ENCODE data around the gene SERPINH1. TPM values are rescaled to one million over a fixed set of nuclear protein-coding genes. Genes with fewer than 3 reads are reported as not detected.

The SERPINH1 gene
- total RNA-seq, 1 donor from 2014 or later, result 1,290 TPM

DNA sequence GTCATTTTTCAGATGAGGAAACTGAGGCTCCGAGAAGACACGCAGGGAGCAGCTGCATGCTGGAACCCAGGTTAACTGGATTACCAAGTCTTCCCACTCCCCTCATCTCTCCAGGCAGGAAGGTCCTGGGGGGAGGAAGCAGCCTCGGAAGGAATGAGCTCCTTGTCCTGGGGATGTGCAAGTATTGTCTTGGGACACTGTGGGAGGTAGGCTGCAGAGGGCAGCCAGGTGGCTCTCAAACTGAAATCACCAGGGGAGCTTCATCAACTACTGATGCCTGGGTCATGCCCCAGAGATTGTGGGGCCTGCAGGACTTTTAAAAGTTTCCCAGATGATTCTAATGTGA lies 43.9 kb upstream of the SERPINH1 start:
- TF ChIP-seq, protein P1, sequence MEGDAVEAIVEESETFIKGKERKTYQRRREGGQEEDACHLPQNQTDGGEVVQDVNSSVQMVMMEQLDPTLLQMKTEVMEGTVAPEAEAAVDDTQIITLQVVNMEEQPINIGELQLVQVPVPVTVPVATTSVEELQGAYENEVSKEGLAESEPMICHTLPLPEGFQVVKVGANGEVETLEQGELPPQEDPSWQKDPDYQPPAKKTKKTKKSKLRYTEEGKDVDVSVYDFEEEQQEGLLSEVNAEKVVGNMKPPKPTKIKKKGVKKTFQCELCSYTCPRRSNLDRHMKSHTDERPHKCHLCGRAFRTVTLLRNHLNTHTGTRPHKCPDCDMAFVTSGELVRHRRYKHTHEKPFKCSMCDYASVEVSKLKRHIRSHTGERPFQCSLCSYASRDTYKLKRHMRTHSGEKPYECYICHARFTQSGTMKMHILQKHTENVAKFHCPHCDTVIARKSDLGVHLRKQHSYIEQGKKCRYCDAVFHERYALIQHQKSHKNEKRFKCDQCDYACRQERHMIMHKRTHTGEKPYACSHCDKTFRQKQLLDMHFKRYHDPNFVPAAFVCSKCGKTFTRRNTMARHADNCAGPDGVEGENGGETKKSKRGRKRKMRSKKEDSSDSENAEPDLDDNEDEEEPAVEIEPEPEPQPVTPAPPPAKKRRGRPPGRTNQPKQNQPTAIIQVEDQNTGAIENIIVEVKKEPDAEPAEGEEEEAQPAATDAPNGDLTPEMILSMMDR (IDR thresholded peaks at IDR 0.05), result no peak

DNA sequence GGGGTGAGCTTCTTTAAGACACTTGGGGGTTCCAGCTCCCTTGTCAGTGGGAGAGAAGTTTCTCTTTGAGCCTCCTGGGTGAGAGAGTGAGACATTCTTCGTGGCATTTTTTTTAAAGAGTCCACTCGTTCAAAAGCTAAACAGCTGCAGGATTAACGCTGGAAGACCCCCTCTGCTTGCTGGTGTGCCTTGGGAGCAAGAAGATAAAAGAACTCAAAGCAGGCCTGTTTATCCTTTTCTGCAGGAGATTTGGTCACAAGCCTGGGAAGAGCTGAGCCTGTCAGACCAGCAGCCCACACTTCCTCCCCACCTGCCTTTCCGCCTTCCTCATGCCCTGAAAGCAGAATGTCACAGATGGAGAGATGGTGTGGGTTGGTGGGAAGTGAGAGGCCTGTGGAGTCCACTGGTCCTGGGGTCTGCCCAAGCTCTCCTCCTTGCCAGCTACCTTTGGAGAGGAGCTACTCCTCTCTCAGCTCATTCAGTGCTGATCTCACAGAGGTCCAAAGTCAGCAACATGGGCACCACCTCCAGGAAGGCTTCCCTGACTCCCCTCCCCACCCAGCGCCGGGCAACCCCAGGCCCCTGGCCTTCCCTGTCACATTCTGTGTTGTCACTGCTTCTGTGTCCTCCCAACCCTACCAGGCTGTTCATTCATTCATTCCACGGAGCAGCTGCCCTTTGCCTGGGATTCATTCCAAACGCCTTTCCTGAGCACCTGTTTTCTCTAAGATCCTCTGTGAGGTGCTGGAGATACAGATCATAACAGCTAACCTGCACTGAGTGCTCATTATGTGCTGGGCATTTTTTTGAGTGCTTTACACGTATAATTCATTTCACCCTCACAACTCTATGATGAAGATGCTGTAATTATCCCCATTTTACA lies 43.0 kb upstream of the SERPINH1 start:
- no peak overlapping the region for H3K27ac ChIP-seq
- DNase-seq (ENCODE audit: low spot score in 2 of 2), result no peak

More for the DNA sequence above, 43.9 kb upstream of the SERPINH1 start:
- Histone ChIP-seq H3K4me1 (peaks cover 8 to 16% of the 10 kb centered on the region in 2 donors), H3K27me3 (no peaks in the 10 kb centered on the region), H3K36me3 (no peaks in the 10 kb centered on the region), H3K9me3 (no peaks in the 10 kb centered on the region), H3K4me3 (no peak overlapping the region), H3K27ac (no peak overlapping the region)
- no peak for DNase-seq (ENCODE audit: low spot score in 2 of 2)
- intact Hi-C loops (cut with DNase I), result no loop called here

DNA sequence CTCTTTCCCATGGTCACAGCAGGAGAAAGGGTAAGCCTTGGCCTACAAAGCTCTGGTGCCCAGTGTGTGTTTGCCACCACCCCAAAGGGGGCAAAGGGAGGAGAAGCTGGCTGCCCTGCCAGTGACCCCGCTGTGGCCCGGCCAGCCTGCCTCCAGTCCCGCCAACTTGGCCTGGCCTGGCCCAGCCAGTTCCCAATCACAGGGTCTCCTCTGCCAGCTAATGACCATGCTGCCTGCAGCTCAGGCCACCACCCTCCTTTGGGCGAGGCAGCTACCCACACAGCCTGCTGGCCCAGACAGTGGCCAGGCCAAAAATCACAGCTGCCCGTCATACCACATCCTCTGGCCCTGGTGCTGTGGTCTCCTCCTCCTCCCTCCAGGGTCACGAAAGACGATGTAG lies 41.4 kb upstream of the SERPINH1 start:
- H3K9me3 ChIP-seq, result no peaks in the 10 kb centered on the region
- no peak overlapping the region for H3K4me3 ChIP-seq
- H3K27me3 ChIP-seq, result no peaks in the 10 kb centered on the region
- TF ChIP-seq, protein P1 (IDR thresholded peaks at IDR 0.05), result no peak
- DNase-seq (ENCODE audit: low spot score in 2 of 2), result peak; percentile 33 to 84
- H3K36me3 ChIP-seq, result no peaks in the 10 kb centered on the region
- peaks cover 9 to 25% of the 10 kb centered on the region in 2 donors for H3K4me1 ChIP-seq
- intact Hi-C loops (cut with DNase I), result loop anchor here (10.0 kb wide), 1 partner anchor 236 kb away; no protein-coding TSS in a partner anchor
- peak overlapping the region; percentile 78 to 81 for H3K27ac ChIP-seq

More for the DNA sequence above, 43.0 kb upstream of the SERPINH1 start:
- Histone ChIP-seq H3K4me3 (no peak overlapping the region), H3K27me3 (no peaks in the 10 kb centered on the region), H3K9me3 (no peaks in the 10 kb centered on the region), H3K36me3 (no peaks in the 10 kb centered on the region), H3K4me1 (peaks cover 8 to 16% of the 10 kb centered on the region in 2 donors)
- TF ChIP-seq, protein P1 (IDR thresholded peaks at IDR 0.05), result no peak
- intact Hi-C loops (cut with DNase I), result no loop called here

DNA sequence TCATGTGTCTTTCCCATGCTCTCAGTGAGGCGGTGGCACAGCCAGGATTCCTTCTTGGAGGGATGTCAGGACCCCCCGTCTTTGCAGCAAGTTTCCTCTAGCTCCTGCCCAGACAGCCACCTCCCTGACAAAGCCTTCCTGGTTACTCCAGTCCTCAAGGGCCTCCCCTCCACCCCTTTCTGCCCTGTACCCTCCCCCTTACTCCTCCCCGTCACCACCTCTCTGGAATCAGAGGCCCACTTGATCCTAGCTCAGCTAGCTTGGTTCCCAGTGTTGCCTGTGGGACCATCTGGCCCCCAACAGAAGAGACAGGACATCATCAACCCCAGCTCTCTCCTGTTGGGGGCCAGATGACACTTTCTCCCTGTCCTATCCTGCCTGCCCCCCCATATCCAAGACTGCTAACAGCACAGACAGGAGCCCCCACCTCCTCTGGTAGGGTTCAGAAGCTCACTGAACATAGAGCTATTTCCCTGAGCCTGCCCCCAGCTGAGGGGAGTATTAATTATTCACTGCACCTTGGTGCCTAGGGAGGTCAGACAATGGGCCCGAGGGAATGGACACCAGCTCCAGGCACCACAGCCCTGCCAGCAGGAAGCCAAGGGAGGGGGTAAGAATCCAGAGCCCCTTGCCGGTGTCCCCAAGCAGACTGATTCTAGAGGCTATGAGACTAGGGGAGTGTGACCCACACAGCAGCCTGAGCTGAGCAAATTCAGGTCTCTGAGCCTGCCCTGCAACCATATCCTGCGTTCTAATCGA lies 39.6 kb upstream of the SERPINH1 start:
- TF ChIP-seq, protein P1 (IDR thresholded peaks at IDR 0.05), result no peak
- no peaks in the 10 kb centered on the region for H3K27me3 ChIP-seq
- H3K4me3 ChIP-seq, result no peak overlapping the region
- peak overlapping the region in 1 of 2 donors; percentile 30 for H3K27ac ChIP-seq
- H3K4me1 ChIP-seq, result peaks cover 9 to 29% of the 10 kb centered on the region in 2 donors
- H3K36me3 ChIP-seq, result no peaks in the 10 kb centered on the region
- no peak for DNase-seq (ENCODE audit: low spot score in 2 of 2)
- no peaks in the 10 kb centered on the region for H3K9me3 ChIP-seq
- intact Hi-C loops (cut with DNase I), result loop anchor here (10.0 kb wide), 1 partner anchor 238 kb away; no protein-coding TSS in a partner anchor

DNA sequence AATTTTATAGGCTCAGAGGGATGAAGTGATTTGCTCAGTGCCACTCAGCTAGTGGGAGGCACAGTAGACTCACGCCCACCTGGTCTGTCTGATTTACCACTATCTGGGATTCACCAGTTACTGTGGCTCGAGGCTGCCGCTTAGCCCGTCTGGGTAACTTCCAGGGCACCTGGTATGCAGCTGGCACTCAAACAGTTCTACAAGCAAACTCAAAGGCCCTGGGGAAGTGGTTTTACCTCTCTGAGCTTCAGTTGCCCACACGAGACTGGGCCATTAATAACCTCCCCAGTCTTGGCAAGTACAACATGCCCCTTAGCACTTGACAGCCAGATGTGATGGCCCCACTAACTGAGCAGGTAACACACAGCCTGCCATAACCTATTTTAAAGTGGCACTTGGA lies 38.9 kb upstream of the SERPINH1 start:
- DNase-seq (ENCODE audit: low spot score in 2 of 2), result no peak
- Histone ChIP-seq H3K4me1 (peaks cover 9 to 29% of the 10 kb centered on the region in 2 donors), H3K9me3 (no peaks in the 10 kb centered on the region), H3K27me3 (no peaks in the 10 kb centered on the region), H3K36me3 (no peaks in the 10 kb centered on the region), H3K27ac (peak overlapping the region in 1 of 2 donors; percentile 30), H3K4me3 (no peak overlapping the region)
- TF ChIP-seq, protein P1 (IDR thresholded peaks at IDR 0.05), result no peak
- intact Hi-C loops (cut with DNase I), result loop anchor here (10.0 kb wide), 1 partner anchor 238 kb away; no protein-coding TSS in a partner anchor
